Endothelial cell of umbilical vein (primary cell): ENCODE measurements around the gene TK2. TPM values are rescaled to one million over a fixed set of nuclear protein-coding genes. Genes with fewer than 3 reads are reported as not detected.
A peak's percentile ranks its signal among the peaks of the same experiment; 100 is the strongest.

Experiments used
- BruUV-seq: library from RNA; stranded (reverse); fragments of 400-500 nt; replicated peaks from 2 replicates; lab custom pipeline; 2021; lab: Mats Ljungman, UMichigan
- CTCF ChIA-PET: fragments of 300-600, 350-600 bp; sonication (Branson Sonifier 250); formaldehyde crosslinking; loops from one replicate; lab custom pipeline; 2021; ENCODE audit warnings: antibody characterized with exemption, inconsistent platforms; lab: Charles Lee
- POLR2A ChIA-PET: fragments of 300-600, 350-600 bp; sonication (Branson Sonifier 250); formaldehyde crosslinking; loops from one replicate; lab custom pipeline; 2021; ENCODE audit warnings: antibody characterized with exemption, inconsistent platforms; lab: Charles Lee
- DNase-seq: peaks from one replicate; pipeline ENCODE4 v3.0.0-alpha.2; 2011; ENCODE audit warnings: low read depth, low spot score
- FAIRE-seq: peaks from 2 replicates; lab custom pipeline; 2011; peaks lifted over from hg19 to GRCh38; lab: Jason Lieb, UNC
- H2AFZ ChIP-seq: 2 replicates; pipeline ENCODE4 v1.6.0; 2012; ENCODE audit warnings: low read depth, low read length, control low read depth, inconsistent platforms
- H3K27ac ChIP-seq: 2 replicates; pipeline ENCODE4 v1.5.1; 2011; ENCODE audit warnings: low read depth, mild to moderate bottlenecking, control low read depth, low read length, moderate library complexity; ENCODE audit not compliant: insufficient read depth
- H3K27me3 ChIP-seq, 2 experiments: 2 replicates each; pipeline versions ENCODE4 v1.6.0 to v1.6.1; 2011; ENCODE audit warnings: low read length in 2 of 2, mixed read lengths in 1 of 2; ENCODE audit not compliant: control insufficient read depth in 2 of 2, insufficient read depth in 2 of 2
- H3K36me3 ChIP-seq, 2 experiments: 2 replicates in 1 of 2; 3 replicates in 1 of 2; pipeline ENCODE4 v1.5.1; 2011; ENCODE audit warnings: low read length in 2 of 2, mild to moderate bottlenecking in 1 of 2, moderate library complexity in 1 of 2; ENCODE audit not compliant: control insufficient read depth in 2 of 2, insufficient read depth in 2 of 2; ENCODE audit errors: extremely low read depth in 1 of 2
- H3K4me1 ChIP-seq: 3 replicates; pipeline ENCODE4 v1.5.1; 2011; ENCODE audit warnings: mild to moderate bottlenecking, low read length; ENCODE audit not compliant: control insufficient read depth, insufficient read depth; ENCODE audit errors: extremely low read depth
- H3K4me2 ChIP-seq: 2 replicates; pipeline ENCODE4 v1.6.1; 2011; ENCODE audit warnings: low read length, control low read depth, mixed read lengths; ENCODE audit not compliant: insufficient read depth
- H3K4me3 ChIP-seq, 3 experiments: fragments of 200-600 bp in 1 of 3; sonication (generic), shearing (Covaris generic) in 1 of 3; replicated peaks in 1 of 3; 2 replicates each; pipeline ENCODE4 v1.5.1; 2011 to 2016; ENCODE audit warnings: control low read depth in 3 of 3, low read length in 3 of 3, mild to moderate bottlenecking in 2 of 3, inconsistent platforms in 1 of 3, low read depth in 1 of 3, moderate library complexity in 1 of 3; ENCODE audit not compliant: insufficient read depth in 1 of 3
- H3K79me2 ChIP-seq: 2 replicates; pipeline ENCODE4 v1.6.0; 2012; ENCODE audit warnings: low read length, inconsistent platforms; ENCODE audit not compliant: control insufficient read depth, insufficient read depth
- H3K9ac ChIP-seq: replicated peaks from 2 replicates; pipeline ENCODE3; 2011; ENCODE audit warnings: low read length, control low read depth; ENCODE audit not compliant: insufficient read depth; ENCODE audit errors: extremely low read depth
- H3K9me1 ChIP-seq: replicated peaks from 3 replicates; pipeline ENCODE4 v1.6.0; 2011; ENCODE audit warnings: mild to moderate bottlenecking, low read length; ENCODE audit not compliant: control insufficient read depth, insufficient read depth; ENCODE audit errors: extremely low read depth
- H3K9me3 ChIP-seq: replicated peaks from 2 replicates; pipeline ENCODE4 v1.5.1; 2012; ENCODE audit warnings: low read length, inconsistent platforms; ENCODE audit not compliant: control insufficient read depth, insufficient read depth
- H4K20me1 ChIP-seq: replicated peaks from 2 replicates; pipeline ENCODE3; 2011; ENCODE audit warnings: mild to moderate bottlenecking, low read length; ENCODE audit not compliant: control insufficient read depth, insufficient read depth; ENCODE audit errors: extremely low read depth
- EZH2 ChIP-seq: IDR thresholded peaks from 2 replicates; pipeline ENCODE4 v1.6.1; 2012; ENCODE audit warnings: borderline replicate concordance, low read depth, mild to moderate bottlenecking, moderate library complexity, low read length, inconsistent platforms; ENCODE audit not compliant: severe bottlenecking
- FOS ChIP-seq: IDR thresholded peaks from 2 replicates; pipeline ENCODE4 v1.6.1; 2011; ENCODE audit warnings: mild to moderate bottlenecking, low read length, moderate library complexity, borderline replicate concordance; ENCODE audit not compliant: insufficient read depth
- GATA2 ChIP-seq: IDR thresholded peaks from 2 replicates; pipeline ENCODE4 v1.7.0; 2011; ENCODE audit warnings: low read depth, mild to moderate bottlenecking, moderate library complexity, mixed read lengths, low read length; ENCODE audit not compliant: insufficient read length, insufficient read depth
- JUN ChIP-seq: IDR thresholded peaks from 2 replicates; pipeline ENCODE4 v1.6.1; 2011; ENCODE audit warnings: borderline replicate concordance, low read depth; ENCODE audit not compliant: insufficient read length, insufficient read depth
- MYC ChIP-seq: IDR thresholded peaks from one replicate; pipeline ENCODE4 v1.6.1; 2011; ENCODE audit warnings: mild to moderate bottlenecking, low read depth, low read length
- POLR2A ChIP-seq: IDR thresholded peaks from 2 replicates; pipeline ENCODE4 v1.6.1; 2012; ENCODE audit warnings: low read depth, mild to moderate bottlenecking, control low read depth, low read length
- POLR2AphosphoS5 ChIP-seq: IDR thresholded peaks from 2 replicates; pipeline ENCODE4 v1.6.1; 2012; ENCODE audit warnings: low read depth, mild to moderate bottlenecking, control low read depth, low read length, moderate library complexity; ENCODE audit not compliant: insufficient read depth
- dilution Hi-C: fragments of 300-500 bp; cut with MboI; formaldehyde crosslinking; loops from one replicate; pipeline ENCODE4 v1.15.0; 2019; ENCODE audit warnings: low sequenced_read_pairs; ENCODE audit not compliant: extremely low pct_ligation_motif_present
- intact Hi-C: fragments of 100-400 bp; cut with micrococcal nuclease; formaldehyde crosslinking; loops from one replicate; pipeline ENCODE4 v1.10.0; 2022
- polyA plus RNA-seq, 4 experiments: library from polyadenylated mRNA; depleted of rRNA in 3 of 4; stranded (reverse) in 3 of 4; unstranded in 1 of 4; fragments of >200 nt; gene quantifications; 2 replicates each; pipeline versions ENCODE4 v1.2.1 to v1.2.3, GENCODE V29; 2011 to 2012; ENCODE audit warnings: missing spikeins in 1 of 4
- total RNA-seq: library from RNA; stranded (reverse); gene quantifications from 2 replicates; pipeline ENCODE4 v1.2.3, GENCODE V29; 2021
- TF ChIP-seq, protein P1 (sequence below), 2 donors: IDR thresholded peaks; 1 replicate in 1 of 2; 2 replicates in 1 of 2; pipeline ENCODE4 v1.5.1; 2011; ENCODE audit warnings: low read length in 2 of 2, mild to moderate bottlenecking in 2 of 2, moderate library complexity in 2 of 2, control low read depth in 1 of 2, inconsistent platforms in 1 of 2, low read depth in 1 of 2; ENCODE audit not compliant: insufficient read depth in 1 of 2; ENCODE audit errors: extremely low read depth in 1 of 2
- TF ChIP-seq, protein P2 (sequence below): IDR thresholded peaks from 2 replicates; pipeline ENCODE4 v1.6.1; 2011; ENCODE audit not compliant: insufficient read depth, insufficient read length

The TK2 gene
- total and polyA plus RNA-seq, 2 donors (not counting 3 experiments of a cell fraction or from before 2014, with no cell fraction given) = 12.1 to 25.2 TPM

DNA sequence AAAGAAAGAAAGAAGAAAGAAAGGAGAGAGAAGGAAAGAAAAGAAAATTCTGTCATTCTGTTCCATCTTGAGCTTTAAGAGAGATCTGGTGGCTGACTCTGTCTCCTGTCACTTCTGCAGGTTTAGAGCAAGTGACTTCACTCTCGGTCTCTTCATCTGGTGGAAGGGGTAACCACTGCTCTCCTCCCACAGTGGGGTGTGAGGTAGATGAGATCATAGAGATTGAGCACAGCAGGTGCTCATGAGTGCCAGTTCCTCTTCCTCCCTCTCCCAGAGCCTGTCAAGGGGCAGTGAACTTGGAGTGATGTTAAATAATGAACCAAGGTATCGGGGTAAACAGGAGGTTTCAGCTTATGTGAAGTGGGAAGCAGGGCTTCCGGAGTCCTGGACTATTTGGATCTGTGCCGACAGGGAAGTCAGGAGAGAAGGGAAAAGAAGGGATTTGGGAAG is 75.1 kb downstream of the TK2 start:
- Histone ChIP-seq H3K9me1 (no peaks in the 10 kb centered on the region), H4K20me1 (no peaks in the 10 kb centered on the region), H3K4me1 (peaks cover 5% of the 10 kb centered on the region), H3K27me3 (peaks cover 0 to 8% of the 10 kb centered on the region in 2 experiments), H3K79me2 (no peaks in the 10 kb centered on the region), H3K9me3 (no peaks in the 10 kb centered on the region), H3K4me3 (no peak overlapping the region), H2AFZ (no peak overlapping the region), H3K36me3 (no peaks in the 10 kb centered on the region), H3K9ac (no peak overlapping the region), H3K27ac (no peak overlapping the region), H3K4me2 (no peak overlapping the region)
- FAIRE-seq (peak; percentile 58), DNase-seq (peak; percentile 31)
- no TSS peak for BruUV-seq
- CTCF ChIA-PET = interaction anchor here (0.6 to 3.4 kb wide), 7 partner anchors 36 to 393 kb away, joined by 3 to 15 read pairs (median 6); no protein-coding TSS in a partner anchor
- TF ChIP-seq MYC = no peak
- TF ChIP-seq JUN = no peak
- no peak for TF ChIP-seq FOS
- TF ChIP-seq POLR2A = no peak
- TF ChIP-seq, protein P1, sequence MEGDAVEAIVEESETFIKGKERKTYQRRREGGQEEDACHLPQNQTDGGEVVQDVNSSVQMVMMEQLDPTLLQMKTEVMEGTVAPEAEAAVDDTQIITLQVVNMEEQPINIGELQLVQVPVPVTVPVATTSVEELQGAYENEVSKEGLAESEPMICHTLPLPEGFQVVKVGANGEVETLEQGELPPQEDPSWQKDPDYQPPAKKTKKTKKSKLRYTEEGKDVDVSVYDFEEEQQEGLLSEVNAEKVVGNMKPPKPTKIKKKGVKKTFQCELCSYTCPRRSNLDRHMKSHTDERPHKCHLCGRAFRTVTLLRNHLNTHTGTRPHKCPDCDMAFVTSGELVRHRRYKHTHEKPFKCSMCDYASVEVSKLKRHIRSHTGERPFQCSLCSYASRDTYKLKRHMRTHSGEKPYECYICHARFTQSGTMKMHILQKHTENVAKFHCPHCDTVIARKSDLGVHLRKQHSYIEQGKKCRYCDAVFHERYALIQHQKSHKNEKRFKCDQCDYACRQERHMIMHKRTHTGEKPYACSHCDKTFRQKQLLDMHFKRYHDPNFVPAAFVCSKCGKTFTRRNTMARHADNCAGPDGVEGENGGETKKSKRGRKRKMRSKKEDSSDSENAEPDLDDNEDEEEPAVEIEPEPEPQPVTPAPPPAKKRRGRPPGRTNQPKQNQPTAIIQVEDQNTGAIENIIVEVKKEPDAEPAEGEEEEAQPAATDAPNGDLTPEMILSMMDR (IDR thresholded peaks at IDR 0.05; ENCODE audit: extremely low read depth in 1 of 2, insufficient read depth in 1 of 2, low read depth in 1 of 2, low read length in 2 of 2) = no peak
- TF ChIP-seq GATA2 = no peak
- TF ChIP-seq POLR2AphosphoS5 = no peak
- TF ChIP-seq, protein P2, sequence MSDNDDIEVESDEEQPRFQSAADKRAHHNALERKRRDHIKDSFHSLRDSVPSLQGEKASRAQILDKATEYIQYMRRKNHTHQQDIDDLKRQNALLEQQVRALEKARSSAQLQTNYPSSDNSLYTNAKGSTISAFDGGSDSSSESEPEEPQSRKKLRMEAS = no peak
- no peak for TF ChIP-seq EZH2
- intact Hi-C loops = loop anchor here (5.0 kb wide), 1 partner anchor 47 kb away; the partner anchor contains the start of gene BEAN1
- POLR2A ChIA-PET = no interaction called here
- dilution Hi-C loops = no loop called here
